SK-N-SH (cell line): Measurements from ENCODE around the gene CXCR3. TPM values are rescaled to one million over a fixed set of nuclear protein-coding genes. Genes with fewer than 3 reads are reported as not detected.

Source experiments
- CTCF ChIA-PET: fragments of 300-600, 350-600 bp; formaldehyde crosslinking; extraction: SDS; loops from one replicate; lab custom pipeline; 2021; lab: Yijun Ruan, JAX
- POLR2A ChIA-PET: fragments of 350-600 bp; sonication (Branson Sonifier 250); formaldehyde crosslinking; extraction: SDS; loops from one replicate; lab custom pipeline; 2020; ENCODE audit warnings: antibody characterized with exemption, inconsistent platforms; lab: Yijun Ruan, JAX
- DNase-seq: peaks from one replicate; pipeline ENCODE4 v3.0.0; 2012
- H2AFZ ChIP-seq: fragments of 200-600 bp; sonication (generic); 2 replicates; pipeline ENCODE4 v1.8.1; 2016; ENCODE audit warnings: antibody characterized with exemption, mild to moderate bottlenecking, low read depth
- H3F3A ChIP-seq: fragments of 200-600 bp; sonication (generic); replicated peaks from 2 replicates; pipeline ENCODE3; 2016; ENCODE audit warnings: antibody characterized with exemption, mild to moderate bottlenecking; ENCODE audit not compliant: insufficient read depth
- H3K27ac ChIP-seq, 2 experiments: fragments of 200-500 bp in 1 of 2; fragments of 200-600 bp in 1 of 2; sonication (Bioruptor generic) in 1 of 2; sonication (generic), shearing (Covaris generic) in 1 of 2; 2 replicates each; pipeline versions ENCODE4 v1.5.1 to v1.6.1; 2014 to 2016; ENCODE audit warnings: low read depth in 2 of 2, inconsistent platforms in 1 of 2, low read length in 1 of 2, mild to moderate bottlenecking in 1 of 2, mixed read lengths in 1 of 2
- H3K27me3 ChIP-seq: fragments of 200-600 bp; sonication (generic), shearing (Covaris generic); 2 replicates; pipeline ENCODE4 v1.6.1; 2016; ENCODE audit warnings: mixed run types; ENCODE audit not compliant: insufficient read depth
- H3K36me3 ChIP-seq, 2 experiments: fragments of 200-500 bp in 1 of 2; fragments of 200-600 bp in 1 of 2; sonication (Bioruptor generic) in 1 of 2; sonication (generic) in 1 of 2; replicated peaks in 1 of 2; 2 replicates each; pipeline versions ENCODE3 to v1.5.1; 2014 to 2016; ENCODE audit warnings: low read length in 1 of 2, mild to moderate bottlenecking in 1 of 2; ENCODE audit not compliant: insufficient read depth in 2 of 2, control insufficient read depth in 1 of 2
- H3K4me1 ChIP-seq, 2 experiments: fragments of 200-500 bp in 1 of 2; fragments of 200-600 bp in 1 of 2; sonication (Bioruptor generic) in 1 of 2; sonication (generic), shearing (Covaris generic) in 1 of 2; 2 replicates each; pipeline versions ENCODE4 v1.5.1 to v1.6.1; 2014 to 2016; ENCODE audit warnings: low read depth in 1 of 2, low read length in 1 of 2, mixed run types in 1 of 2; ENCODE audit not compliant: insufficient read depth in 2 of 2, control insufficient read depth in 1 of 2
- H3K4me2 ChIP-seq: fragments of 200-600 bp; sonication (generic), shearing (Covaris generic); 2 replicates; pipeline ENCODE4 v1.6.1; 2017; ENCODE audit warnings: mixed run types
- H3K4me3 ChIP-seq, 2 experiments: fragments of 200-500 bp in 1 of 2; fragments of 200-600 bp in 1 of 2; sonication (Bioruptor generic) in 1 of 2; sonication (generic), shearing (Covaris generic) in 1 of 2; 2 replicates each; pipeline versions ENCODE4 v1.5.1 to v1.8.1; 2014 to 2016; ENCODE audit warnings: low read depth in 2 of 2, inconsistent platforms in 1 of 2, low read length in 1 of 2, mild to moderate bottlenecking in 1 of 2, mixed read lengths in 1 of 2, moderate library complexity in 1 of 2
- H3K79me2 ChIP-seq: fragments of 200-600 bp; sonication (generic); 2 replicates; pipeline ENCODE4 v1.8.1; 2017; ENCODE audit warnings: mild to moderate bottlenecking; ENCODE audit not compliant: insufficient read depth
- H3K9ac ChIP-seq: fragments of 200-600 bp; sonication (generic); 2 replicates; pipeline ENCODE4 v1.6.1; 2017; ENCODE audit warnings: mixed run types
- H3K9me2 ChIP-seq: fragments of 200-600 bp; sonication (generic); 2 replicates; pipeline ENCODE4 v1.6.1; 2017; ENCODE audit warnings: mixed run types
- H3K9me3 ChIP-seq: fragments of 200-600 bp; sonication (generic); 2 replicates; pipeline ENCODE4 v1.6.1; 2017; ENCODE audit warnings: mixed run types, mild to moderate bottlenecking, moderate library complexity
- H4K20me1 ChIP-seq: fragments of 200-600 bp; sonication (generic); 2 replicates; pipeline ENCODE4 v1.6.1; 2017; ENCODE audit warnings: mild to moderate bottlenecking, mixed run types; ENCODE audit not compliant: insufficient read depth
- MXI1 ChIP-seq: IDR thresholded peaks from 2 replicates; pipeline ENCODE4 v1.6.1; 2012; ENCODE audit warnings: mild to moderate bottlenecking, low read depth, low read length, improper control_type of control experiment
- RAD21 ChIP-seq: IDR thresholded peaks from 2 replicates; pipeline ENCODE4 v1.6.1; 2012; ENCODE audit warnings: mild to moderate bottlenecking, low read length
- RCOR1 ChIP-seq: fragments of 150-350 bp; IDR thresholded peaks from 2 replicates; pipeline ENCODE4 v1.6.1; 2017; ENCODE audit warnings: antibody characterized with exemption, low read length
- SIN3A ChIP-seq: IDR thresholded peaks from 2 replicates; pipeline ENCODE4 v1.6.1; 2012; ENCODE audit warnings: low read depth, mild to moderate bottlenecking, low read length, moderate library complexity, borderline replicate concordance
- TAF1 ChIP-seq: IDR thresholded peaks from 2 replicates; pipeline ENCODE4 v1.6.1; 2012; ENCODE audit warnings: low read depth, mild to moderate bottlenecking, low read length, moderate library complexity, borderline replicate concordance
- TEAD4 ChIP-seq: IDR thresholded peaks from 2 replicates; pipeline ENCODE4 v1.4.0; 2012; ENCODE audit warnings: mild to moderate bottlenecking, borderline replicate concordance; ENCODE audit not compliant: insufficient read depth
- WGBS: methylation state at CpG from one replicate; pipeline ENCODE4 v1.1.6; 2017; ENCODE audit warnings: low lambda C conversion rate; 5-methylcytosine and 5-hydroxymethylcytosine counted together
- polyA plus RNA-seq, 3 experiments: library from polyadenylated mRNA; depleted of rRNA; stranded (reverse); fragments of >200 nt; gene quantifications; 2 replicates each; pipeline ENCODE4 v1.2.3, GENCODE V29; 2012
- TF ChIP-seq, protein P1 (sequence below): IDR thresholded peaks from 2 replicates; pipeline ENCODE4 v1.4.0; 2012; ENCODE audit warnings: low read depth, borderline replicate concordance
- TF ChIP-seq, protein P2 (sequence below): IDR thresholded peaks from 2 replicates; pipeline ENCODE4 v1.4.0; 2012; ENCODE audit warnings: low read depth
- TF ChIP-seq, protein P3 (sequence below): IDR thresholded peaks from 2 replicates; pipeline ENCODE4 v1.4.0; 2012; ENCODE audit warnings: low read depth, borderline replicate concordance

CXCR3 gene
- polyA plus RNA-seq, 1 of the 3 experiments (the other 2 are of a cell fraction) = not detected

DNA sequence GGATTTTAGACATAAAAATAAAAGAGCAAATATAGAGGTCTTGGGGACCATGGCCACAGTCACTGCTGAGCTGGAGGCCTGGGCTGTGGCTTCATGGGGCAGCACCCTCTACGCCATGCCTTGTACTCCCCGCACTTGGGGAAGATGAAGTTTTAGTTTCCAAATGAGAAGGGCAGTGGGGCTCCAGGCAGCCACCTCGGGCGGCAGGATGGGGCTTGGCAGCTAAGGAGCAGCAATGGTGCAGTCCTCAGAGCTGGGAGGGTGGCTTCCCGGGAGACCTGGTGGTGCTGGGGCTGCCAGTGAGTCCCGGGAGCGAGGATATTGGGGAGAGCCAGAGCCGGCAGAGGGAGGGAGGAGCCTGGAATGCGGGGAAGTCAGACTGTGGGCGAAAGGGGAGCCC is 2.4 kb downstream of the CXCR3 start:
- no peaks in the 10 kb centered on the region for H3F3A ChIP-seq
- H4K20me1 ChIP-seq = no peaks in the 10 kb centered on the region
- POLR2A ChIA-PET = no interaction called here
- no peak for TF ChIP-seq SIN3A
- no peak for TF ChIP-seq RAD21
- TF ChIP-seq, protein P1, sequence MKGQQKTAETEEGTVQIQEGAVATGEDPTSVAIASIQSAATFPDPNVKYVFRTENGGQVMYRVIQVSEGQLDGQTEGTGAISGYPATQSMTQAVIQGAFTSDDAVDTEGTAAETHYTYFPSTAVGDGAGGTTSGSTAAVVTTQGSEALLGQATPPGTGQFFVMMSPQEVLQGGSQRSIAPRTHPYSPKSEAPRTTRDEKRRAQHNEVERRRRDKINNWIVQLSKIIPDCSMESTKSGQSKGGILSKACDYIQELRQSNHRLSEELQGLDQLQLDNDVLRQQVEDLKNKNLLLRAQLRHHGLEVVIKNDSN = no peak
- TF ChIP-seq, protein P2, sequence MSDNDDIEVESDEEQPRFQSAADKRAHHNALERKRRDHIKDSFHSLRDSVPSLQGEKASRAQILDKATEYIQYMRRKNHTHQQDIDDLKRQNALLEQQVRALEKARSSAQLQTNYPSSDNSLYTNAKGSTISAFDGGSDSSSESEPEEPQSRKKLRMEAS = no peak
- no peak overlapping the region for H3K9ac ChIP-seq
- H3K27ac ChIP-seq = no peak overlapping the region
- H2AFZ ChIP-seq = no peak overlapping the region
- H3K4me2 ChIP-seq = no peak overlapping the region
- H3K4me3 ChIP-seq = no peak overlapping the region
- no peaks in the 10 kb centered on the region for H3K9me2 ChIP-seq
- no peaks in the 10 kb centered on the region for H3K36me3 ChIP-seq
- WGBS = 52% methylated on average over 6 of the region's 10 CpGs
- no peak for DNase-seq
- CTCF ChIA-PET = no interaction called here
- H3K9me3 ChIP-seq = no peaks in the 10 kb centered on the region
- peaks cover 9% of the 10 kb centered on the region; the same call in 1 of the 2 replicates for H3K27me3 ChIP-seq
- H3K4me1 ChIP-seq = no peaks in the 10 kb centered on the region
- H3K79me2 ChIP-seq = no peaks in the 10 kb centered on the region

DNA sequence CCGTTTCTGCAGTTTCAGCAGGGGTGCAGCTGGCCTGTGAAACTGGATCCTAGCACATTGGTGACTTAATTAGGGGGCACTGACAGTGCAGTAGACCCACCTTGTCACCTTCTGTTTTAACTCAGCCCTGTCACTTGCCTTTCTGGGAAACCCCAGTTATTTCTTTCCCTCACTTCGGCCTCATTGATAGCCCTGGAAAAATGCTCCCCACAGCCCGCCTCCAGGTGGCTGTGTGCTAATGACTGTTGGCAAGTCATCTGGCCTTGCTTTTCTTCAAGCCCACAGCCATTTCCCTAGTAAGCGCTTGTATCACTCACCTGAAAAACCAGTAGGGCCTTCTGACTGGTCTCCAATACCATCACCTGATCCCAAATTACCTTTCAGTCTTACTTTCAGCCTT is 3.3 kb downstream of the CXCR3 start:
- H4K20me1 ChIP-seq = no peaks in the 10 kb centered on the region
- CTCF ChIA-PET = no interaction called here
- H3K9me3 ChIP-seq = no peaks in the 10 kb centered on the region
- no peak overlapping the region for H3K4me3 ChIP-seq
- no peaks in the 10 kb centered on the region for H3F3A ChIP-seq
- no peaks in the 10 kb centered on the region for H3K9me2 ChIP-seq
- H3K27me3 ChIP-seq = peaks cover 10% of the 10 kb centered on the region; the same call in 1 of the 2 replicates
- no peak for TF ChIP-seq RCOR1
- TF ChIP-seq TEAD4 = no peak
- TF ChIP-seq TAF1 = no peak
- no peak for TF ChIP-seq MXI1
- TF ChIP-seq, protein P3, sequence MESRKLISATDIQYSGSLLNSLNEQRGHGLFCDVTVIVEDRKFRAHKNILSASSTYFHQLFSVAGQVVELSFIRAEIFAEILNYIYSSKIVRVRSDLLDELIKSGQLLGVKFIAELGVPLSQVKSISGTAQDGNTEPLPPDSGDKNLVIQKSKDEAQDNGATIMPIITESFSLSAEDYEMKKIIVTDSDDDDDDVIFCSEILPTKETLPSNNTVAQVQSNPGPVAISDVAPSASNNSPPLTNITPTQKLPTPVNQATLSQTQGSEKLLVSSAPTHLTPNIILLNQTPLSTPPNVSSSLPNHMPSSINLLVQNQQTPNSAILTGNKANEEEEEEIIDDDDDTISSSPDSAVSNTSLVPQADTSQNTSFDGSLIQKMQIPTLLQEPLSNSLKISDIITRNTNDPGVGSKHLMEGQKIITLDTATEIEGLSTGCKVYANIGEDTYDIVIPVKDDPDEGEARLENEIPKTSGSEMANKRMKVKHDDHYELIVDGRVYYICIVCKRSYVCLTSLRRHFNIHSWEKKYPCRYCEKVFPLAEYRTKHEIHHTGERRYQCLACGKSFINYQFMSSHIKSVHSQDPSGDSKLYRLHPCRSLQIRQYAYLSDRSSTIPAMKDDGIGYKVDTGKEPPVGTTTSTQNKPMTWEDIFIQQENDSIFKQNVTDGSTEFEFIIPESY = no peak
- POLR2A ChIA-PET = no interaction called here
- H2AFZ ChIP-seq = no peak overlapping the region
- H3K4me2 ChIP-seq = no peak overlapping the region
- DNase-seq = no peak
- no peak overlapping the region for H3K27ac ChIP-seq
- no peak overlapping the region for H3K9ac ChIP-seq
- no peaks in the 10 kb centered on the region for H3K4me1 ChIP-seq
- 49% methylated on average over 4 of the region's 4 CpGs for WGBS
- H3K79me2 ChIP-seq = no peaks in the 10 kb centered on the region
- no peaks in the 10 kb centered on the region for H3K36me3 ChIP-seq
